Esophagus (tissue), 2 donors: Measurements from ENCODE around the gene PECR. TPM values are rescaled to one million over a fixed set of nuclear protein-coding genes. Genes with fewer than 3 reads are reported as not detected.

Experiments used
- H3K27ac ChIP-seq, 2 donors: one replicate each; pipeline ENCODE4 v1.5.1; 2013; ENCODE audit warnings: low read depth in 2 of 2, mild to moderate bottlenecking in 2 of 2, inconsistent platforms in 1 of 2, low read length in 1 of 2, moderate library complexity in 1 of 2
- H3K27me3 ChIP-seq, 2 donors: one replicate each; pipeline ENCODE4 v1.6.1; 2013; ENCODE audit warnings: low read length in 2 of 2, control low read depth in 1 of 2, mild to moderate bottlenecking in 1 of 2; ENCODE audit not compliant: insufficient read depth in 2 of 2, control insufficient read depth in 1 of 2
- H3K36me3 ChIP-seq, 2 donors: one replicate each; pipeline ENCODE4 v1.6.1; 2013; ENCODE audit warnings: low read length in 1 of 2; ENCODE audit not compliant: control insufficient read depth in 2 of 2, insufficient read depth in 2 of 2
- H3K4me1 ChIP-seq, 2 donors: one replicate each; pipeline ENCODE4 v1.6.1; 2013; ENCODE audit warnings: low read length in 1 of 2; ENCODE audit not compliant: control insufficient read depth in 2 of 2, insufficient read depth in 2 of 2
- H3K4me3 ChIP-seq, 2 donors: one replicate each; pipeline ENCODE4 v1.5.1; 2013; ENCODE audit warnings: low read length in 2 of 2, mild to moderate bottlenecking in 2 of 2, low read depth in 1 of 2, moderate library complexity in 1 of 2
- H3K9me3 ChIP-seq, 2 donors: one replicate each; pipeline ENCODE4 v1.6.1; 2013; ENCODE audit warnings: mild to moderate bottlenecking in 2 of 2, low read depth in 1 of 2, low read length in 1 of 2, moderate library complexity in 1 of 2; ENCODE audit not compliant: control insufficient read depth in 2 of 2, insufficient read depth in 1 of 2
- WGBS, 2 donors: extraction: QIAGEN DNeasy Blood & Tissue Kit; methylation state at CpG; one replicate each; pipeline ENCODE4 v1.1.7; 2013; 5-methylcytosine and 5-hydroxymethylcytosine counted together
- polyA plus RNA-seq, 2 donors: library from polyadenylated mRNA; stranded (reverse); fragments of 200-250 nt; gene quantifications; one replicate each; pipeline ENCODE4 v1.2.3, GENCODE V29; 2013
- donor health status: healthy with polysubstance abuse.
- donor health status: Bipolar disorder and iron deficiency.

Gene PECR
- polyA plus RNA-seq, 2 donors: 2.5 to 3.6 TPM

GRCh38 chr2:216075510-216076485 lies 5.8 kb downstream of the PECR start:
- H3K4me3 ChIP-seq: no peak overlapping the region
- H3K4me1 ChIP-seq: no peaks in the 10 kb centered on the region
- no peaks in the 10 kb centered on the region for H3K36me3 ChIP-seq
- no peak overlapping the region for H3K27ac ChIP-seq
- WGBS, 2 donors: 74 to 89% methylated on average over 6 of the region's 6 CpGs
- no peaks in the 10 kb centered on the region for H3K27me3 ChIP-seq
- no peaks in the 10 kb centered on the region for H3K9me3 ChIP-seq

- Histone ChIP-seq H3K9me3 (no peaks in the 10 kb centered on the region), H3K36me3 (no peaks in the 10 kb centered on the region), H3K4me3 (no peak overlapping the region), H3K27me3 (no peaks in the 10 kb centered on the region), H3K27ac (no peak overlapping the region), H3K4me1 (no peaks in the 10 kb centered on the region)
- 73 to 96% methylated on average over 1 of the region's 1 CpG for WGBS, 2 donors
Observed at GRCh38 chr2:216074794-216075193, 6.8 kb downstream of the PECR start.

GRCh38 chr2:216074380-216074779 lies 7.2 kb downstream of the PECR start:
- no peak overlapping the region for H3K4me3 ChIP-seq
- no peak overlapping the region for H3K27ac ChIP-seq
- H3K27me3 ChIP-seq: no peaks in the 10 kb centered on the region
- no peaks in the 10 kb centered on the region for H3K4me1 ChIP-seq
- no peaks in the 10 kb centered on the region for H3K36me3 ChIP-seq
- no peaks in the 10 kb centered on the region for H3K9me3 ChIP-seq
- WGBS, 2 donors: 41 to 53% methylated on average over 1 of the region's 1 CpG

- H3K4me1 ChIP-seq: no peaks in the 10 kb centered on the region
- no peaks in the 10 kb centered on the region for H3K27me3 ChIP-seq
- H3K9me3 ChIP-seq: no peaks in the 10 kb centered on the region
- no peak overlapping the region for H3K27ac ChIP-seq
- H3K36me3 ChIP-seq: no peaks in the 10 kb centered on the region
- H3K4me3 ChIP-seq: no peak overlapping the region
Observed at GRCh38 chr2:216073773-216074172, 7.8 kb downstream of the PECR start.

GRCh38 chr2:216072473-216072872 lies 9.1 kb downstream of the PECR start:
- Histone ChIP-seq H3K4me3 (no peak overlapping the region), H3K27ac (no peak overlapping the region), H3K36me3 (no peaks in the 10 kb centered on the region)

GRCh38 chr2:216071111-216071851 lies 10.3 kb downstream of the PECR start:
- no peaks in the 10 kb centered on the region for H3K36me3 ChIP-seq
- no peaks in the 10 kb centered on the region for H3K4me1 ChIP-seq
- H3K9me3 ChIP-seq: no peaks in the 10 kb centered on the region
- H3K4me3 ChIP-seq: no peak overlapping the region
- no peaks in the 10 kb centered on the region for H3K27me3 ChIP-seq
- H3K27ac ChIP-seq: no peak overlapping the region
- WGBS, 2 donors: 83 to 89% methylated on average over 12 of the region's 12 CpGs

More at GRCh38 chr2:216072473-216072872, 9.1 kb downstream of the PECR start:
- Histone ChIP-seq H3K9me3 (no peaks in the 10 kb centered on the region), H3K4me1 (no peaks in the 10 kb centered on the region), H3K27me3 (no peaks in the 10 kb centered on the region)

GRCh38 chr2:216070195-216070594 lies 11.4 kb downstream of the PECR start:
- H3K36me3 ChIP-seq: no peaks in the 10 kb centered on the region
- 85 to 89% methylated on average over 6 of the region's 6 CpGs for WGBS, 2 donors
- no peak overlapping the region for H3K27ac ChIP-seq
- no peaks in the 10 kb centered on the region for H3K27me3 ChIP-seq
- no peaks in the 10 kb centered on the region for H3K9me3 ChIP-seq
- no peak overlapping the region for H3K4me3 ChIP-seq
- H3K4me1 ChIP-seq: no peaks in the 10 kb centered on the region

GRCh38 chr2:216069028-216069427 lies 12.6 kb downstream of the PECR start:
- peaks cover 0 to 2% of the 10 kb centered on the region in 2 donors for H3K36me3 ChIP-seq
- H3K4me3 ChIP-seq: no peak overlapping the region
- no peaks in the 10 kb centered on the region for H3K27me3 ChIP-seq
- H3K27ac ChIP-seq: no peak overlapping the region
- 90% methylated on average over 2 of the region's 2 CpGs for WGBS, 2 donors
- no peaks in the 10 kb centered on the region for H3K4me1 ChIP-seq
- no peaks in the 10 kb centered on the region for H3K9me3 ChIP-seq

GRCh38 chr2:216066230-216066629 lies 15.4 kb downstream of the PECR start:
- H3K27me3 ChIP-seq: no peaks in the 10 kb centered on the region
- WGBS, 2 donors: 86 to 92% methylated on average over 5 of the region's 5 CpGs
- no peaks in the 10 kb centered on the region for H3K4me1 ChIP-seq
- H3K36me3 ChIP-seq: peaks cover 0 to 2% of the 10 kb centered on the region in 2 donors
- no peaks in the 10 kb centered on the region for H3K9me3 ChIP-seq
- H3K27ac ChIP-seq: no peak overlapping the region
- no peak overlapping the region for H3K4me3 ChIP-seq
